Esophagus muscularis mucosa (tissue), 4 donors: ENCODE data around the gene MKRN2OS. TPM values are rescaled to one million over a fixed set of nuclear protein-coding genes. Genes with fewer than 3 reads are reported as not detected.

Source experiments
- DNase-seq: peaks from one replicate; pipeline ENCODE4 v3.0.0-alpha.2; 2017; ENCODE audit errors: extremely low spot score
- H3K27ac ChIP-seq, 4 donors: fragments of 200-600 bp; sonication (generic); replicated peaks in 1 of 4; 1 replicate in 3 of 4; 2 replicates in 1 of 4; pipeline ENCODE4 v1.5.1; 2016 to 2019; ENCODE audit warnings: mild to moderate bottlenecking in 1 of 4
- H3K27me3 ChIP-seq, 4 donors: fragments of 200-600 bp; sonication (generic); one replicate each; pipeline versions ENCODE4 v1.5.1 to v1.6.0; 2016 to 2019
- H3K36me3 ChIP-seq, 4 donors: fragments of 200-600 bp; sonication (generic); one replicate each; pipeline ENCODE4 v1.5.1; 2016 to 2019
- H3K4me1 ChIP-seq, 4 donors: fragments of 200-600 bp; sonication (generic); one replicate each; pipeline ENCODE4 v1.5.1; 2016 to 2019
- H3K4me3 ChIP-seq, 4 donors: fragments of 200-600 bp; sonication (generic); 1 replicate in 2 of 4; 2 replicates in 2 of 4; pipeline ENCODE4 v1.5.1; 2016 to 2019; ENCODE audit warnings: mild to moderate bottlenecking in 4 of 4, moderate library complexity in 1 of 4
- H3K9me3 ChIP-seq, 4 donors: fragments of 200-600 bp; sonication (generic); 1 replicate in 3 of 4; 2 replicates in 1 of 4; pipeline ENCODE4 v1.5.1; 2016 to 2019
- CTCF ChIP-seq, 3 experiments: fragments of 200-600 bp in 2 of 3; fragments of 450-650 bp in 1 of 3; sonication (generic) in 2 of 3; IDR thresholded peaks; one replicate each; pipeline ENCODE4 v1.5.1; 2017 to 2019; ENCODE audit warnings: antibody characterized with exemption in 3 of 3, mild to moderate bottlenecking in 2 of 3, moderate library complexity in 1 of 3
- EP300 ChIP-seq: sonication (generic); formaldehyde crosslinking; IDR thresholded peaks from one replicate; pipeline ENCODE4 v1.6.1; 2017; ENCODE audit warnings: antibody characterized with exemption
- POLR2A ChIP-seq: fragments of 450-650 bp; IDR thresholded peaks from one replicate; pipeline ENCODE4 v1.6.1; 2017; ENCODE audit warnings: antibody characterized with exemption, moderate library complexity, mild to moderate bottlenecking, low read depth
- POLR2AphosphoS5 ChIP-seq, 2 donors: sonication (generic); formaldehyde crosslinking; IDR thresholded peaks; one replicate each; pipeline ENCODE4 v1.6.1; 2017; ENCODE audit warnings: antibody characterized with exemption in 2 of 2
- WGBS: methylation state at CpG from one replicate; pipeline ENCODE4 v1.1.5; 2018; 5-methylcytosine and 5-hydroxymethylcytosine counted together
- intact Hi-C: fragments of 100-400 bp; cut with DNase I; formaldehyde crosslinking; loops from one replicate; pipeline ENCODE4 v1.15.1; 2023
- total RNA-seq, 4 donors: library from RNA; depleted of rRNA; stranded (reverse); fragments of >200 nt; gene quantifications; one replicate each; pipeline versions ENCODE4 v1.1.0 to v1.2.1, GENCODE V29; 2016

Gene MKRN2OS
- total RNA-seq, 4 donors from 2014 or later: not detected

- WGBS: 89% methylated on average over 5 of the region's 5 CpGs
- no peak overlapping the region for H3K27ac ChIP-seq
- H3K36me3 ChIP-seq: peaks cover 34 to 95% (median 78%) of the 10 kb centered on the region in 4 donors
- H3K9me3 ChIP-seq: no peaks in the 10 kb centered on the region
- H3K4me3 ChIP-seq: no peak overlapping the region
- TF ChIP-seq EP300 (no peak), POLR2AphosphoS5 (IDR thresholded peaks at IDR 0.05) (no peak), POLR2A (no peak), CTCF (IDR thresholded peaks at IDR 0.05) (no peak)
- no peaks in the 10 kb centered on the region for H3K4me1 ChIP-seq
- DNase-seq: no peak
- intact Hi-C loops: no loop called here
- H3K27me3 ChIP-seq: no peaks in the 10 kb centered on the region
Measured at GRCh38 chr3:12499474-12499873, 45.8 kb downstream of the MKRN2OS start.

GRCh38 chr3:12496453-12496761 lies 48.9 kb downstream of the MKRN2OS start:
- H3K4me1 ChIP-seq: no peaks in the 10 kb centered on the region
- no peak overlapping the region for H3K27ac ChIP-seq
- no peaks in the 10 kb centered on the region for H3K27me3 ChIP-seq
- no peaks in the 10 kb centered on the region for H3K9me3 ChIP-seq
- H3K4me3 ChIP-seq: no peak overlapping the region
- TF ChIP-seq POLR2A (no peak), CTCF (IDR thresholded peaks at IDR 0.05) (no peak), EP300 (no peak), POLR2AphosphoS5 (IDR thresholded peaks at IDR 0.05) (no peak)
- intact Hi-C loops: no loop called here
- WGBS: 69% methylated on average over 1 of the region's 1 CpG
- peaks cover 27 to 98% (median 77%) of the 10 kb centered on the region in 4 donors for H3K36me3 ChIP-seq
- no peak for DNase-seq

GRCh38 chr3:12495749-12496452 lies 49.4 kb downstream of the MKRN2OS start:
- TF ChIP-seq POLR2A (no peak), CTCF (IDR thresholded peaks at IDR 0.05) (no peak), POLR2AphosphoS5 (IDR thresholded peaks at IDR 0.05) (no peak), EP300 (no peak)
- Histone ChIP-seq H3K36me3 (peaks cover 27 to 98% (median 80%) of the 10 kb centered on the region in 4 donors), H3K4me3 (no peak overlapping the region), H3K27ac (no peak overlapping the region), H3K9me3 (no peaks in the 10 kb centered on the region), H3K4me1 (no peaks in the 10 kb centered on the region), H3K27me3 (no peaks in the 10 kb centered on the region)
- DNase-seq: no peak
- intact Hi-C loops: no loop called here
- 92% methylated on average over 8 of the region's 8 CpGs for WGBS

GRCh38 chr3:12490547-12490946 lies 54.8 kb downstream of the MKRN2OS start:
- Histone ChIP-seq H3K4me3 (no peak overlapping the region), H3K36me3 (peaks cover 5 to 56% (median 38%) of the 10 kb centered on the region in 4 donors), H3K4me1 (peaks cover 2 to 10% (median 5%) of the 10 kb centered on the region in 4 donors), H3K27me3 (no peaks in the 10 kb centered on the region), H3K27ac (no peak overlapping the region), H3K9me3 (no peaks in the 10 kb centered on the region)
- no peak for DNase-seq
- TF ChIP-seq EP300 (no peak), POLR2AphosphoS5 (IDR thresholded peaks at IDR 0.05) (no peak), CTCF (IDR thresholded peaks at IDR 0.05) (no peak), POLR2A (no peak)
- intact Hi-C loops: no loop called here
- 99% methylated on average over 3 of the region's 3 CpGs for WGBS

GRCh38 chr3:12489832-12490231 lies 55.5 kb downstream of the MKRN2OS start:
- no peak overlapping the region for H3K27ac ChIP-seq
- intact Hi-C loops: loop anchor here (10.0 kb wide), 2 partner anchors 175 to 235 kb away; partner anchors contain the start of gene RAF1
- H3K36me3 ChIP-seq: peaks cover 0 to 50% (median 33%) of the 10 kb centered on the region in 4 donors

More at GRCh38 chr3:12489832-12490231, 55.5 kb downstream of the MKRN2OS start:
- no peak for DNase-seq
- TF ChIP-seq CTCF (IDR thresholded peaks at IDR 0.05) (no peak), POLR2A (no peak), POLR2AphosphoS5 (IDR thresholded peaks at IDR 0.05) (no peak), EP300 (no peak)
- 64% methylated on average over 4 of the region's 4 CpGs for WGBS
- H3K9me3 ChIP-seq: no peaks in the 10 kb centered on the region
- peaks cover 9 to 17% (median 11%) of the 10 kb centered on the region in 4 donors for H3K4me1 ChIP-seq
- no peaks in the 10 kb centered on the region for H3K27me3 ChIP-seq
- no peak overlapping the region for H3K4me3 ChIP-seq
